HPDE6-E6E7 (cell line): ENCODE results near the gene SIDT1.
A peak's percentile ranks its signal among the peaks of the same experiment; 100 is the strongest.

Experiments used
- DNase-seq: peaks from one replicate; pipeline ENCODE4 v3.0.0; 2011; ENCODE audit warnings: missing footprints; ENCODE audit errors: extremely low spot score

The SIDT1 gene

GRCh38 chr3:113531826-113532697 is at the start of gene SIDT1:
SIDT1 (plus strand) TSS chr3:113532555; CDS start chr3:113533022, 467 bp downstream.
- no peak for DNase-seq

- DNase-seq: no peak
Observed at GRCh38 chr3:113485161-113485609, 47.2 kb upstream of the SIDT1 start.

GRCh38 chr3:113495035-113495434 is 37.3 kb upstream of the SIDT1 start:
- peak; percentile 23 for DNase-seq

- DNase-seq: no peak
Observed at GRCh38 chr3:113496924-113497323, 35.4 kb upstream of the SIDT1 start.

- peak; percentile 19 for DNase-seq
Observed at GRCh38 chr3:113498221-113499005, 33.9 kb upstream of the SIDT1 start.

GRCh38 chr3:113499081-113499480 is 33.3 kb upstream of the SIDT1 start:
- no peak for DNase-seq

- DNase-seq: no peak
Observed at GRCh38 chr3:113501597-113501996, 30.8 kb upstream of the SIDT1 start.

GRCh38 chr3:113505867-113506266 is 26.5 kb upstream of the SIDT1 start:
- DNase-seq: no peak

- DNase-seq: no peak
Observed at GRCh38 chr3:113507501-113508067, 24.8 kb upstream of the SIDT1 start.

- no peak for DNase-seq
Observed at GRCh38 chr3:113508966-113509365, 23.4 kb upstream of the SIDT1 start.

- no peak for DNase-seq
Observed at GRCh38 chr3:113514265-113514769, 18.0 kb upstream of the SIDT1 start.

- DNase-seq: no peak
Observed at GRCh38 chr3:113516115-113516505, 16.2 kb upstream of the SIDT1 start.

- DNase-seq: no peak
Observed at GRCh38 chr3:113521981-113522380, 10.4 kb upstream of the SIDT1 start.

- no peak for DNase-seq
Observed at GRCh38 chr3:113523241-113523640, 9.1 kb upstream of the SIDT1 start.

GRCh38 chr3:113532698-113533533 is 561 bp downstream of the SIDT1 start:
- no peak for DNase-seq

- DNase-seq: no peak
Observed at GRCh38 chr3:113533534-113533892, 1.2 kb downstream of the SIDT1 start.

- no peak for DNase-seq
Observed at GRCh38 chr3:113534365-113534764, 2.0 kb downstream of the SIDT1 start.

- DNase-seq: no peak
Observed at GRCh38 chr3:113535898-113536297, 3.5 kb downstream of the SIDT1 start.

GRCh38 chr3:113536627-113537101 is 4.3 kb downstream of the SIDT1 start:
- peak; percentile 88 for DNase-seq

GRCh38 chr3:113537155-113537554 is 4.8 kb downstream of the SIDT1 start:
- DNase-seq: no peak

- DNase-seq: no peak
Observed at GRCh38 chr3:113541519-113541918, 9.2 kb downstream of the SIDT1 start.
